DND-41 (cell line): ENCODE data around the gene PARVA.

Experiments used
- CTCF ChIP-seq: IDR thresholded peaks from 2 replicates; pipeline ENCODE4 v1.5.1; 2012; ENCODE audit warnings: borderline replicate concordance, low read length, moderate library complexity, mild to moderate bottlenecking; ENCODE audit not compliant: poor library complexity, severe bottlenecking; ENCODE audit errors: extremely low read depth
- EZH2 ChIP-seq: IDR thresholded peaks from 3 replicates; pipeline ENCODE4 v1.6.1; 2012; ENCODE audit warnings: borderline replicate concordance, low read depth, mild to moderate bottlenecking, moderate library complexity, low read length, inconsistent platforms; ENCODE audit not compliant: severe bottlenecking

- TF ChIP-seq CTCF, result no peak
- no peak for TF ChIP-seq EZH2
Observed at GRCh38 chr11:12556788-12557384, 179.5 kb downstream of the PARVA start.
